ENCODE measurements around the gene GLRX.

GLRX gene

DNA sequence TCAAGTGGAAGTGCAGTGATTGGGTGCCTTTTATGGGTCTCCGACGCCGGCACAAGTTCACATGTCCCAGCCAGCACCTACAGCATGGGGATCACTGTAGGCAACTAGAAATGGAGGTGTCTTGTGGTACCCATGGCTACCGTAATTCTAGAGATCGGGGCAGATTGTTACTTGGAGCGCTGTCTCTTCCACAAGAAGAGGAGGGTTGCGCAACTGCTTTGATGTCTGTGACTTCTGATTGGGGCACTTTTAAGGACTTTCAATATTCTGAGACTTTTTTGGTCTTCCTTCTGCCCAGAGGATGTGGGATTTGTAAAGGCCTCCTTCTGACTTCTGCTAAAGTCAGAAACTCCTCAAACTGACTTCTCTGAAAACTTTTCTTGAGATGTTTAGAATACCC, 41.9 kb downstream of the GLRX start:
- no peak for DNase-seq (ENCODE audit: low read depth)

DNA sequence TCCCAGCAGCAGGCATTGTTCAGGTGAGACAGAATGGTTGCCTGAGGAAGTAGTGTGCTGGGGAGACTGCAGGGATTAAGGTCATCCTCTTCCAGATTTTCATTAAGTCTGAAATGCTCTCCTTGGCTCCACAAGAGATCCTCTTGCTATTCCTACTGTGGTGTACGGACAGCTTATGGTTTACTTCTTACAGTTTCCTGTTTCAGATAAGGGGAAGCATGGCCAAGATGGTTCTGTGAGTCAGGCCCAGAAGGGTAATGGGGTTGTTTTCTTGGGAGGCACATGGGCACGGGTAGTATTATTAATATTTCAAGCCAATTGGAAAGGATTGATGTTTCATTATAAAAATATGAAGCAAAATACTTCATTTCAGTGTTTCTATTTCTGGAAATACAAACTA, 42.9 kb downstream of the GLRX start:
- DNase-seq (ENCODE audit: low read depth) = no peak

DNA sequence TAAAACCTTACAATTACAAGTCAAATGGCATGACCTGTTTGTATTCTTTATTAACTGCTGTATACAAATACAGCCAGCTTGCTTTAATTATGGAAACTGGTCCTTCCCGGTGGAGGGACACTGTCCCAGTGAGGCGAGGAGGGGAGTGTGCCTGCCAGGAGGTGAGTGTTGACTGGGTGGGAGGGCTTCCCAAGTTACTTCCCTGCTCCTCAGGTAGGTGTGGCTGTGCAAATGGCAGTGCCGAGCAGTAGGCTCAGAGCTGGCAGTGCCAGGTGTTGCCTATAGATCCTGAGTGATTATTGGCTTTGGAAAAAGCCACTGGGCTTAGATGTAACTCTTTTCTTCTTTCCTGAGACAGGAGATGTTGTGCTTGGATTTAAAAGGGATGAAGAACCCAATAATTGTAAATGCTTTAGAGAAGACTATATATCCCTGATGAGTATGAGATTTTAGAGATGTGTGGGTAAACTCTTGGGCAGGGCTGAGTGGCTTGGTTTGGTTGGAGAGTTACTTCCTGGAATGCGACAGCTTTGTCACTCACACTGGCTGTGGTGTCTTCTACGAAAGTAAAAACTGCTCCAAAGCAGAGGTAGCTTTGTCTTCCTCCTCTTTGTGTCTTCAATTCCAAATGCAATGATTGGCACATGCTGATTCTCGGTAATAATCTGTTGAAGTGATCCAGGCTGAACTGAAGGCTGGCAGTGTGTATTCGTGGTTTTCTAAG, 43.7 kb downstream of the GLRX start:
- no peak for DNase-seq (ENCODE audit: low read depth)

DNA sequence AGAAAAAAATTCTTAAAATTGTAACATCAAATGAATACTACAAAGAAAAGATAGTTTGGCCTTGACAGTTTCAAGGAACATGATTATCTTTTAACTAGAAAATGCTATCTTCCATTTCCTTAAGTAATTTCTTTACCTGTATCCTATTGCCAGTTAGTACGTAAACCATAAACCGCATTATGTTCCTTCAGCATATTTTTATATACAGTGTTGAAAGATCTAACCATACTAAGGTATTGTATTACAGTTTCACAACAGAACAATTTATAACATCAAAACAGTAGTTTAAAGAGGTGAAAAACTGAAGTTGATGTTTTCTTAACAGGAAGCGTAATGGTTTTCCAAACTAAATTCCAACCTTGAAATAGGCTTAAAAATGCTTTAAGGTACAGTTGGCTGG, 45.1 kb downstream of the GLRX start:
- no peak for DNase-seq (ENCODE audit: low read depth)

GRCh38 chr5:95773335-95774059, 49.0 kb downstream of the GLRX start:
- DNase-seq (ENCODE audit: low read depth) = no peak

DNA sequence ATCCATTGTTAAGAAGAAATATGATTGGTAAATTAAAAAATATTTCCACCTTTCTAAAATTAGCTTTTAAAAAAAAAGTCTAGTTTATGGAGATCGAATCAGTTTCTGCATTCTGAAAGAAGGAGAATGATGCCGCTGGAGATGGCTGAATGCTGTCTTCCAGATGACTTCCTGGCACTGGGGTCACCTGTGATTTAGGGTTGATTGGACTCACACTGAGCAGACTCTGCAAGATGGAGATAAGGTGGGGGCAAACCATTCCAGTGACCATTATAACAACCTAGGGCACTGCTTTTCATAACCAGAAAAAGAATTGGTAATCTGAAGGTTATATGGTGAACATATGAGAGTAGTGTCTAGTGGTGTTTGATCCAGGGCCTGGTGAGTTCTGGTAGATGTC, 50.6 kb downstream of the GLRX start:
- DNase-seq (ENCODE audit: low read depth) = no peak

DNA sequence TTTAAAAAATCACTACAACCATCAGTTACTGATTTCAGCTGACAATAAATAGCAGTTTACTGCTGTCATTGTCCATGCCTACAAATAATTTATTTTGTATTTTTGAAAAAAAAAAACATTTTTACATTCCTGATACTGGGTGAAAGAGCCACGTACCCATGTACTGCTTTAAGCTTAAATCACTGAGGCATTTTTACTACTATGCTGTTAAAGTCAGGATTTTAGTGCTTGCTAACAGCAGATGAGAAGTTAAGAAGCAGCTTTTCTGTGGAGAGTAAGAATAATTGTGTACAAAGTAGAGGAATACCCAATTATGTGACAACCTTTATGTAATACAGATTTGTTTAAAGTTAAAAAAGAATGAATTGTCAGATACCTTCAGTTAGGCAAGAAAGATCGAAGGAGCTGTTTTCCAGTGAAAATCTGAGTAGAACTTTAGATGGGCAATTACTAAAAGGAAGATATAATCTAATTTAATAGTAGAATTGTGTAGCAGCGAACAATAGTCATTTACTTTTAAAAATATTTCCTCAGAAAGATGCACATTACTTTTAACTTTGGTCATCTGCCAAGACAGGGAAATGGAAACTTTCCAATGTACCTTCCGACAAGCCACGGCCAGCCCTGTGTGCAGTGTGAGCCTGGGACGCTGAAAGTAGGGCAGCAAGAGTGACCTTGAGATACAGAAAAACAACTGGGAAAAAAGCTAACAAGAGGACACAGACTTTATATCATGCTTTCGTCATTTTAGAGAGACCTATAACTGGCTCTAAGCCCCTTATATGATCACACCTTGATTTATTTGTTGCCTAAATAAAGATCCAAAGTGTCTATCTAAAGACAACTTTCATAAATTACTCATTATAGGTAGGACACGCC, 51.5 kb downstream of the GLRX start:
- no peak for DNase-seq (ENCODE audit: low read depth)

- DNase-seq (ENCODE audit: low read depth) = no peak
These were observed 53.8 kb downstream of the GLRX start for GRCh38 chr5:95768731-95769130.

GRCh38 chr5:95763941-95764340, 58.6 kb downstream of the GLRX start:
- DNase-seq (ENCODE audit: low read depth) = no peak

All from GM04504 (cell line).